H9 (cell line): Measurements from ENCODE around the gene PFN3. TPM values are rescaled to one million over a fixed set of nuclear protein-coding genes. Genes with fewer than 3 reads are reported as not detected.

Experiments used
- DNase-seq: peaks from one replicate; pipeline ENCODE4 v3.0.0-alpha.2; 2017
- H2AFZ ChIP-seq: one replicate; pipeline ENCODE4 v1.6.1; 2013; ENCODE audit warnings: mild to moderate bottlenecking, low read length, control low read depth, moderate library complexity
- H2AK5ac ChIP-seq: 2 replicates; pipeline ENCODE4 v1.6.1; 2013; ENCODE audit warnings: low read length, control low read depth, mixed read lengths; ENCODE audit not compliant: insufficient read length
- H2BK120ac ChIP-seq: one replicate; pipeline ENCODE4 v1.6.1; 2013; ENCODE audit warnings: low read depth, mild to moderate bottlenecking, low read length, control low read depth, inconsistent platforms; ENCODE audit not compliant: poor library complexity, severe bottlenecking
- H2BK12ac ChIP-seq: 2 replicates; pipeline ENCODE4 v1.6.1; 2013; ENCODE audit warnings: low read length, control low read depth, mixed read lengths, low read depth; ENCODE audit not compliant: insufficient read length
- H2BK15ac ChIP-seq: 2 replicates; pipeline ENCODE4 v1.6.1; 2013; ENCODE audit warnings: low read depth, low read length, control low read depth
- H2BK20ac ChIP-seq: one replicate; pipeline ENCODE4 v1.6.1; 2013; ENCODE audit warnings: low read depth, mild to moderate bottlenecking, low read length, control low read depth, inconsistent platforms; ENCODE audit not compliant: poor library complexity, severe bottlenecking
- H2BK5ac ChIP-seq: 2 replicates; pipeline ENCODE4 v1.6.1; 2013; ENCODE audit warnings: low read length, control low read depth, mixed read lengths; ENCODE audit not compliant: insufficient read length
- H3K14ac ChIP-seq: 2 replicates; pipeline ENCODE4 v1.6.1; 2013; ENCODE audit warnings: low read length, control low read depth; ENCODE audit not compliant: insufficient read depth
- H3K18ac ChIP-seq: 2 replicates; pipeline ENCODE4 v1.6.1; 2013; ENCODE audit warnings: low read depth, mild to moderate bottlenecking, mixed read lengths, low read length, control low read depth; ENCODE audit not compliant: insufficient read length
- H3K23ac ChIP-seq: 2 replicates; pipeline ENCODE4 v1.6.1; 2013; ENCODE audit warnings: low read length, control low read depth, mixed read lengths, low read depth; ENCODE audit not compliant: insufficient read length
- H3K23me2 ChIP-seq: 2 replicates; pipeline ENCODE4 v1.6.1; 2013; ENCODE audit warnings: low read depth, mild to moderate bottlenecking, mixed read lengths, low read length, control low read depth; ENCODE audit not compliant: insufficient read length, poor library complexity, severe bottlenecking
- H3K27ac ChIP-seq: 2 replicates; pipeline ENCODE4 v1.5.1; 2013; ENCODE audit warnings: low read length, control low read depth, mixed read lengths, low read depth; ENCODE audit not compliant: insufficient read length
- H3K27me3 ChIP-seq: 2 replicates; pipeline ENCODE4 v1.6.1; 2013; ENCODE audit warnings: low read length, control low read depth, inconsistent platforms; ENCODE audit not compliant: insufficient read depth
- H3K4ac ChIP-seq: 2 replicates; pipeline ENCODE4 v1.6.1; 2013; ENCODE audit warnings: low read depth, mild to moderate bottlenecking, control low read depth, inconsistent platforms, low read length, moderate library complexity
- H3K4me1 ChIP-seq: 2 replicates; pipeline ENCODE4 v1.6.1; 2013; ENCODE audit warnings: low read length, control low read depth, inconsistent platforms; ENCODE audit not compliant: insufficient read depth
- H3K4me2 ChIP-seq: 2 replicates; pipeline ENCODE4 v1.6.1; 2013; ENCODE audit warnings: low read length, control low read depth, mixed read lengths; ENCODE audit not compliant: insufficient read length, insufficient read depth
- H3K56ac ChIP-seq: 2 replicates; pipeline ENCODE4 v1.6.1; 2013; ENCODE audit warnings: low read depth, mild to moderate bottlenecking, mixed read lengths, low read length, control low read depth; ENCODE audit not compliant: insufficient read length
- H3K79me1 ChIP-seq: 2 replicates; pipeline ENCODE4 v1.6.1; 2013; ENCODE audit warnings: low read depth, mild to moderate bottlenecking, moderate library complexity, low read length, control low read depth, inconsistent platforms; ENCODE audit not compliant: insufficient read depth, poor library complexity, severe bottlenecking
- H3K79me2 ChIP-seq: 2 replicates; pipeline ENCODE4 v1.6.1; 2013; ENCODE audit warnings: low read length, control low read depth, inconsistent platforms; ENCODE audit not compliant: insufficient read depth
- H3K9ac ChIP-seq: 2 replicates; pipeline ENCODE4 v1.6.1; 2013; ENCODE audit warnings: low read length, control low read depth, mixed read lengths; ENCODE audit not compliant: insufficient read length; ENCODE audit errors: extremely low read depth
- H3K9me3 ChIP-seq: one replicate; pipeline ENCODE4 v1.6.1; 2013; ENCODE audit warnings: low read depth, low read length, inconsistent platforms; ENCODE audit not compliant: control insufficient read depth
- H3T11ph ChIP-seq: one replicate; pipeline ENCODE4 v1.6.1; 2013; ENCODE audit warnings: mild to moderate bottlenecking, low read length, control low read depth, inconsistent platforms
- H4K20me1 ChIP-seq: one replicate; pipeline ENCODE4 v1.6.1; 2013; ENCODE audit not compliant: control insufficient read depth, insufficient read length, insufficient read depth
- H4K5ac ChIP-seq: 2 replicates; pipeline ENCODE4 v1.6.1; 2013; ENCODE audit warnings: low read depth, mild to moderate bottlenecking, mixed read lengths, low read length, control low read depth; ENCODE audit not compliant: insufficient read length
- H4K8ac ChIP-seq: replicated peaks from 2 replicates; pipeline ENCODE4 v1.6.1; 2013; ENCODE audit warnings: low read length, control low read depth, mixed read lengths, low read depth; ENCODE audit not compliant: insufficient read length
- H4K91ac ChIP-seq: 2 replicates; pipeline ENCODE4 v1.6.1; 2013; ENCODE audit warnings: low read depth, mild to moderate bottlenecking, moderate library complexity, mixed read lengths, low read length, control low read depth; ENCODE audit not compliant: insufficient read length
- H3K27ac Mint-ChIP-seq, 3 experiments: 2 replicates in 2 of 3; 3 replicates in 1 of 3; pipeline ENCODE4 v1.8.0; 2020 to 2021; ENCODE audit warnings: mixed read lengths in 3 of 3, mild to moderate bottlenecking in 1 of 3, moderate library complexity in 1 of 3
- H3K27me3 Mint-ChIP-seq: 2 replicates; pipeline ENCODE4 v1.8.0; 2021; ENCODE audit warnings: low read depth, mild to moderate bottlenecking, moderate library complexity, mixed read lengths
- H3K36me3 Mint-ChIP-seq, 3 experiments: 2 replicates in 2 of 3; 3 replicates in 1 of 3; pipeline ENCODE4 v1.8.0; 2020 to 2021; ENCODE audit warnings: low read depth in 3 of 3, mixed read lengths in 3 of 3; ENCODE audit not compliant: insufficient read depth in 1 of 3
- H3K4me1 Mint-ChIP-seq, 2 experiments: 2 replicates each; pipeline ENCODE4 v1.8.0; 2020; ENCODE audit warnings: mixed read lengths in 2 of 2
- H3K4me3 Mint-ChIP-seq, 2 experiments: 2 replicates in 1 of 2; 3 replicates in 1 of 2; pipeline ENCODE4 v1.8.0; 2020 to 2021; ENCODE audit warnings: mild to moderate bottlenecking in 2 of 2, mixed read lengths in 2 of 2, moderate library complexity in 1 of 2
- H3K9me3 Mint-ChIP-seq, 2 experiments: 2 replicates in 1 of 2; 3 replicates in 1 of 2; pipeline ENCODE4 v1.8.0; 2020; ENCODE audit warnings: mild to moderate bottlenecking in 2 of 2, mixed read lengths in 2 of 2, moderate library complexity in 1 of 2
- CTCF ChIP-seq: fragments of 200-600 bp; sonication (generic); conservative IDR thresholded peaks from 3 replicates; pipeline ENCODE4 v1.8.0; 2021; ENCODE audit warnings: antibody characterized with exemption, mild to moderate bottlenecking
- WGBS: extraction: QIAGEN DNeasy Blood & Tissue Kit; methylation state at CpG from one replicate; pipeline ENCODE4 v1.1.7; 2013; ENCODE audit warnings: missing lambda C conversion rate, low lambda C conversion rate, mixed read lengths; ENCODE audit not compliant: insufficient read length; ENCODE audit errors: extremely low coverage; 5-methylcytosine and 5-hydroxymethylcytosine counted together
- total RNA-seq: library from RNA; stranded (reverse); gene quantifications from 2 replicates; pipeline ENCODE4 v1.2.1, GENCODE V29; 2021

Gene PFN3
- total RNA-seq, 1 experiment from 2014 or later, result not detected

- Mint-ChIP-seq H3K36me3 (no peaks in the 10 kb centered on the region), H3K27me3 (peaks cover 79% of the 10 kb centered on the region), H3K4me3 (peak overlapping the region; percentile 63 to 89), H3K27ac (no peak overlapping the region), H3K9me3 (peaks cover 0 to 2% of the 10 kb centered on the region in 2 experiments; a peak in 2 of 5 replicates), H3K4me1 (peaks cover 10 to 11% of the 10 kb centered on the region in 2 experiments)
- no peak overlapping the region for H3K9ac ChIP-seq
- H3K4me1 ChIP-seq, result no peaks in the 10 kb centered on the region
- no peak overlapping the region for H2BK12ac ChIP-seq
- H3K4me2 ChIP-seq, result peak overlapping the region; percentile 60
- peak; percentile 72 for DNase-seq
- no peak overlapping the region for H2BK15ac ChIP-seq
- H3K14ac ChIP-seq, result no peak overlapping the region
- peaks cover 12% of the 10 kb centered on the region; the same call in 1 of the 2 replicates for H3K27me3 ChIP-seq
- no peak overlapping the region for H3K56ac ChIP-seq
- no peaks in the 10 kb centered on the region for H3K9me3 ChIP-seq
- H2AK5ac ChIP-seq, result no peak overlapping the region
- H2AFZ ChIP-seq, result no peak overlapping the region
- H4K8ac ChIP-seq, result no peak overlapping the region
- peaks cover 23% of the 10 kb centered on the region for H3K23me2 ChIP-seq
- H3K23ac ChIP-seq, result no peak overlapping the region
- H2BK120ac ChIP-seq, result no peak overlapping the region
- no peak overlapping the region for H3K4ac ChIP-seq
- H3K79me2 ChIP-seq, result no peaks in the 10 kb centered on the region
- H3K27ac ChIP-seq, result no peak overlapping the region
- no peak for TF ChIP-seq CTCF
- no peak overlapping the region for H3K18ac ChIP-seq
- H4K5ac ChIP-seq, result no peak overlapping the region
- H3T11ph ChIP-seq, result no peak overlapping the region
- H4K91ac ChIP-seq, result no peak overlapping the region
- no peak overlapping the region for H2BK20ac ChIP-seq
- no CpG with 5 or more reads among the region's 61 CpGs for WGBS
- H4K20me1 ChIP-seq, result no peaks in the 10 kb centered on the region
- no peak overlapping the region for H2BK5ac ChIP-seq
- no peaks in the 10 kb centered on the region for H3K79me1 ChIP-seq
Measured at GRCh38 chr5:177403102-177403791, 2.8 kb upstream of the PFN3 start.
